GM19023 (cell line): ENCODE results near the gene KLRB1.
"Not testable (repeated sequence)": the region's sequence is repeated elsewhere in the genome, so short reads cannot be mapped to it uniquely, and the experiment has no call there.

ENCODE experiments used
- ATAC-seq: cut with Tn5 transposase; IDR thresholded peaks from one replicate; pipeline ENCODE4 v1.9.1; 2021; ENCODE audit warnings: mild to moderate bottlenecking, moderate library complexity; ENCODE audit not compliant: unreplicated experiment

The KLRB1 gene

GRCh38 chr12:9607716-9608115 is at the start of gene KLRB1:
Gene KLRB1 (minus strand): TSS chr12:9607916. CDS start chr12:9607839, 77 bp downstream.
- ATAC-seq = no peak

GRCh38 chr12:9651265-9651729 is 43.6 kb upstream of the KLRB1 start:
- no peak for ATAC-seq

- no peak for ATAC-seq
Measured at GRCh38 chr12:9650151-9650576, 42.4 kb upstream of the KLRB1 start.

- no peak for ATAC-seq
Measured at GRCh38 chr12:9649532-9649940, 41.8 kb upstream of the KLRB1 start.

- ATAC-seq = no peak
Measured at GRCh38 chr12:9648701-9649531, 41.2 kb upstream of the KLRB1 start.

DNA sequence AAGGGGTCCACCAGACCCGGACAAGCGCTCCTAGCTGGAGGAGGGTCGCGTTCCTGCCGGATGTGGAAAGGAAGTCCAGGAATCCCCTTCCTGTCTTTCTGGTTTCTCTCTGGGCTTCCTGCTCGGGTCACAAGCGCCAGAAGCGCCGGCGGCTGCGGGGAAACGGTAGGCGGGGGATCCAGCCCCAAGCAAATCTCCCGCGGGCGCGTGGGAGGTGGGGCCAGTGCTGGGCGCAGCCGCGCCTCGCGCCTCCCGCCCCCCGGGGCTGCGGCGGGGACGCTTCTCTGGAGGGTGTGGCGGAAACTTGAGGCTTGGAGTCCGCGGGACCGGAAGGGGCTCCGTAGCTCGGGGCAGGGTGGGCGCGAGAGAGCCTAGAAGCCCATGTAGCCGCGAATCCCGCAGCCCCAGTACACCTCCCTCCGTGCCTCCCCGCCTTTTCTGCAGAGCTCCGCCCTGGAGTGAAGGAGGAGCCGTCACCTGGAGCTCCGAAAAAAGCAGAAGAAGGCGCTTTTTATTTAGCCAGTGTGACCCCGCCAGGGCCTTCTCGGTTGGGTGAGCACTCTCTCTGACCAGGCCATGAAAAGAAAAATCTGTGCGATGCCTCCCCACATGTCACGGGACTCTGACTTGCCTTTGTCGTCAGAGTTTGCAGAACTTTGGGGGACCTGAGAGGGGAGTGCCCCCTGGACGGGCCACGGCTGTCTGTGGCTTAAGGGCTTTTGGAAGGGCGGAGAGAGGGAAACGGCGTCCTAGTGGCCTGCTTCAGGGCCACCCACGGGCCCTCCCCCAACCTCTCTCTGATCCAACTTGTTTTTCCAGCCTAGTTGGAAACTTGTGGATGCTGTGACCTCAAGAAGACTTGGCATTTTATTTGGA is 40.3 kb upstream of the KLRB1 start:
- ATAC-seq = peak; percentile 78

- peak; percentile 3 for ATAC-seq
Measured at GRCh38 chr12:9646794-9647781, 39.4 kb upstream of the KLRB1 start.

DNA sequence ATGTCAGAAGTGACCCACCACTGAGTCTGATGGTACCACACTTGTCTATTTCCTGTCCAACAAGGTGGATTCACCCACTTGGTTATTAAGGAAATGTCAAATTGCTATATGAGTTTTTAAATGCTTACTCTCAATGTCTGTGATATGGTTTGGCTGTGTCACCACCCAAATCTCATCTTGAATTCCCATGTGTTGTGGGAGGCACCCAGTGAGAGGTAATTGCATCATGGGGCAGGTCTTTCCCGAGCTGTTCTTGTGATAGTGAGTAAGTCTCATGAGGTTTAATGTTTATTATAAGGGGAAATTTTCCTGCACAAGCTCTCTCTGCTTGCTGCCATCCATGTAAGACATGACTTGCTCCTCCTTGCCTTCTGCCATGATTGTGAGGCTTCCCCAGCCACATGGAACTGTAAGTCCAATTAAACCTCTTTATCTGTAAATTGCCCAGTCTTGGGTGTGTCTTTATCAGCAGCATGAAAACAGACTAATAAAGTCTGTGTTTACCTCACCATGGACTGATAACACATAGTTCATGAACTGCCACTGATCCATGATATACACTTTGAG is 37.4 kb upstream of the KLRB1 start:
- ATAC-seq = not testable (repeated sequence)

DNA sequence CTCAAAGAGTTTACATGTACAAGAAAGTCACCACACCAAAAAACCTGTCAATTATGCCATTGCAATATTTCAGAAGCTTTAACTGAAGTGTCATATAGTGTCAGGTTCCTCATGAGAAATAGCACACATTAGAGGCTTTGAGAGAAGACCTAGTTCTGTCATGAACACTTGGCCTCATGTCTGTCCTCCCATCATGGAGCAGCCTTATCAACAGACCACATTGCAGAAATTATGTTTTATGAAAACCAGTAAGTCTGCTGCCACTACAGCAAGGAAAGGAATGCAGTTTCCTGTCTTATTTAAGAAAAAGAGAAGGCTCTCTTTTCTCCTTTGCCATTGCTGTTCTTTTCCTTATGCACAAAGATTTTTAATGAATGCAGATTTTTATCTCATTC is 35.5 kb upstream of the KLRB1 start:
- no peak for ATAC-seq

DNA sequence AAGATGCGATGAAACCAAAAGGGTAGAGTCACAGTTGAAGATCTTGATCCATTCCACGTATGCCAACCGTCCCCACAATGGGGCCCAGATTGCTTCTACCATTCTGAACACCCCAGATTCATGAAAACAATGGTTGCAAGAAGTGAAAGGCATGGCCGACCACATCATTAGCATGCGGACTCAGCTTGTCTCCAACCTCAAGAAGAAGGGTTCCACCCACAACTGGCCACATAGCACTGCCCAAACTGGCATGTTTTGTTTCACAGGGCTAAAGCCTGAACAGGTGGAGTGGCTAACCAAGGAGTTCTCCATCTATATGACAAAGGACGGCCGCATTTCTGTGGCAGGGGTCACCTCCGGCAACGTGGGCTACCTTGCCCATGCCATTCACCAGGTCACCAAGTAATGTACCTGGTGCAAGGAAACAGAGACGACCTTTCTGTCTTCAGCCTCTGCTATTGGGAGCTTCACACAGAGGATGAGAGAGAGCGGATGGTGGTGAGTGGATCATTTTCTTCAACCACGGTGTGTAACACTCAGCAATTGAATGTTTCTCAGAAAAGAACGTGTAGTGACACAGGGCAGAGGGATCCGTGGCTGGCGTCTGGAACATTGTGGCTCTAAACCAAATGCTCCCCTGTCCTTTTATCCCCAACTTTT is 35.0 kb upstream of the KLRB1 start:
- ATAC-seq = no peak

DNA sequence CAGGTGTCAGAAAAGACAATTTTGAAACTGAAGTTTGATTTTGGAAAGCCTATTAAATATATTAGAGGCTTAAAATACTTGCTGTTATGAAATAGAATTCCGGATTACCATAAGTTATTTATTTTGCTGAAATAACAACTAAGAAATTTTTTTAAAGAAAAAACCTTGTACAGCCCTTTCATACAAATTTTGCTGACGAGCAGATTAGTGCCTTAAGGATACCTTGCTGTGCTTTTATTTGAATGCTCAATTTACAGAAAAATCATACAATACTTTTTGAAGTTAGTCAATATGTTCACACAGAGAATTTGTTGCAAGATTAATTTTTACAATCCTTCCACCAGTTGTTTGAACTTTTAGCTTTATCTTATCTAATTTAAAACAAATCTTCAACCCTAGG is 32.3 kb upstream of the KLRB1 start:
- no peak for ATAC-seq

DNA sequence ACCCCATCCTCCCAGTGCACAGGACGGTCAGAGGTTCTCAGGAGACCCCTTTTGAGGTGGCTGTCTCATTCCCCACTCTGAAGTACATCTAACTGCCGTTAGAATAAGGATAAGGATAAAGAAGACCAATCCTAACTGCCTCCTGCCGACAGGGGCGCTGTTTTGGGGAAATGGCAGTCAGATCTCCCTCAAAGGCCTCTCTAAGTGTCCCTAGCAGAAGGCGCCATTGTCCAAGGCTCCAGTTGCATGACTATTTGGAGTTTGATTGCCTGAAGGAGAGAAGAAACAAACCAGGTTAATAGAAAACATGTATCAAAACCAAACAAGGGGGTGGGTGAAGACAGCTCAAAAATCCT is 29.1 kb upstream of the KLRB1 start:
- no peak for ATAC-seq

- no peak for ATAC-seq
Measured at GRCh38 chr12:9636150-9636850, 28.6 kb upstream of the KLRB1 start.

GRCh38 chr12:9634969-9635754 is 27.4 kb upstream of the KLRB1 start:
- no peak for ATAC-seq

GRCh38 chr12:9634177-9634803 is 26.6 kb upstream of the KLRB1 start:
- no peak for ATAC-seq

DNA sequence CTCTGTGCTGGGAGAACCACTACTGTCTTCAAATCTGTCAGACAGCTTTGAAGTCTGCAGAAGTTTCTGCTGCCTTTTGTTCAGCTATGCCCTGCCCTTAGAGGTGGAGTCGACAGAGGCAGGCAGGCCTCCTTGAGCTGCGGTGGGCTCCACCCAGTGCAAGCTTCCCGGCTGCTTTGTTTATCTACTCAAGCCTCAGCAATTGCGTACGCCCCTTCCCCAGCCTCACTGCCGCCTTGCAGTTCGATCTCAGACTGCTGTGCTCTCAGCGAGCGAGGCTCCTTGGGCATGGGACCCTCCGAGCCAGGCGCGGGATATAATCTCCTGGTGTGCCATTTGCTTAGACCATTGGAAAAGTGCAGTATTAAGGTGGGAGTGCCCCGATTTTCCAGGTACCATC is 25.1 kb upstream of the KLRB1 start:
- ATAC-seq = no peak

DNA sequence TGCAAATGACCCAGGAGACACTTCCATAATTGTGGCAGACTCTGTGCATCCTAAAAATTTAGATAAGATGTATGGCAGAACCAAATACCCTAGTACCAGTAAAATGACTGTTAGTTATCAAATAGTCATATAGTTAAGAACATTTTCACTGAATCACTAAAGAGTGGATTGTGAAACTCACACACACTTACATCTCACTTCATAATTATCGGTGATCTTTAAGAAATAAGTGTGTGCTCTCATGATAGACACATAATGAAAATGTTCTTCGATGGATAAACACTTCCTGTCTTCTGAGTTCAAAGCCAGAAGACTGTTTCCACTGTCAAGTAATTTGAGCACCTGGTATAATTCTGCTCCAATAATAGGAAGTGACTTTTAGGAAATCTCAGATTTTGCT is 19.1 kb upstream of the KLRB1 start:
- ATAC-seq = no peak

GRCh38 chr12:9626291-9626690 is 18.6 kb upstream of the KLRB1 start:
- no peak for ATAC-seq
